ENCODE data around the gene BEX5. TPM values are rescaled to one million over a fixed set of nuclear protein-coding genes. Genes with fewer than 3 reads are reported as not detected.
A peak's percentile ranks its signal among the peaks of the same experiment; 100 is the strongest.
"Not testable (repeated sequence)": the region's sequence is repeated elsewhere in the genome, so short reads cannot be mapped to it uniquely, and the experiment has no call there.

BEX5 gene
- 1 to 10 TPM; 3.3 to 4.7 TPM for total RNA-seq

GRCh38 chrX:102155806-102156179 lies at the start of gene BEX5:
Gene BEX5 (minus strand): TSS chrX:102155977. CDS start chrX:102154265, 1,712 bp downstream.
- TF ChIP-seq, protein P1, sequence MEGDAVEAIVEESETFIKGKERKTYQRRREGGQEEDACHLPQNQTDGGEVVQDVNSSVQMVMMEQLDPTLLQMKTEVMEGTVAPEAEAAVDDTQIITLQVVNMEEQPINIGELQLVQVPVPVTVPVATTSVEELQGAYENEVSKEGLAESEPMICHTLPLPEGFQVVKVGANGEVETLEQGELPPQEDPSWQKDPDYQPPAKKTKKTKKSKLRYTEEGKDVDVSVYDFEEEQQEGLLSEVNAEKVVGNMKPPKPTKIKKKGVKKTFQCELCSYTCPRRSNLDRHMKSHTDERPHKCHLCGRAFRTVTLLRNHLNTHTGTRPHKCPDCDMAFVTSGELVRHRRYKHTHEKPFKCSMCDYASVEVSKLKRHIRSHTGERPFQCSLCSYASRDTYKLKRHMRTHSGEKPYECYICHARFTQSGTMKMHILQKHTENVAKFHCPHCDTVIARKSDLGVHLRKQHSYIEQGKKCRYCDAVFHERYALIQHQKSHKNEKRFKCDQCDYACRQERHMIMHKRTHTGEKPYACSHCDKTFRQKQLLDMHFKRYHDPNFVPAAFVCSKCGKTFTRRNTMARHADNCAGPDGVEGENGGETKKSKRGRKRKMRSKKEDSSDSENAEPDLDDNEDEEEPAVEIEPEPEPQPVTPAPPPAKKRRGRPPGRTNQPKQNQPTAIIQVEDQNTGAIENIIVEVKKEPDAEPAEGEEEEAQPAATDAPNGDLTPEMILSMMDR (IDR thresholded peaks at IDR 0.05) = no peak
- peak within 1 kb of the TSS in 1 of 2 donors; percentile 62 for H3K27ac ChIP-seq
- peak within 1 kb of the TSS; percentile 32 to 43 for H3K4me3 ChIP-seq
- no peaks in the 10 kb centered on the region for H3K27me3 ChIP-seq
- DNase-seq (ENCODE audit: low spot score) = no peak
- no peaks in the 10 kb centered on the region for H3K4me1 ChIP-seq
- H3K36me3 ChIP-seq = no peaks in the 10 kb centered on the region
- no peaks in the 10 kb centered on the region for H3K9me3 ChIP-seq

DNA sequence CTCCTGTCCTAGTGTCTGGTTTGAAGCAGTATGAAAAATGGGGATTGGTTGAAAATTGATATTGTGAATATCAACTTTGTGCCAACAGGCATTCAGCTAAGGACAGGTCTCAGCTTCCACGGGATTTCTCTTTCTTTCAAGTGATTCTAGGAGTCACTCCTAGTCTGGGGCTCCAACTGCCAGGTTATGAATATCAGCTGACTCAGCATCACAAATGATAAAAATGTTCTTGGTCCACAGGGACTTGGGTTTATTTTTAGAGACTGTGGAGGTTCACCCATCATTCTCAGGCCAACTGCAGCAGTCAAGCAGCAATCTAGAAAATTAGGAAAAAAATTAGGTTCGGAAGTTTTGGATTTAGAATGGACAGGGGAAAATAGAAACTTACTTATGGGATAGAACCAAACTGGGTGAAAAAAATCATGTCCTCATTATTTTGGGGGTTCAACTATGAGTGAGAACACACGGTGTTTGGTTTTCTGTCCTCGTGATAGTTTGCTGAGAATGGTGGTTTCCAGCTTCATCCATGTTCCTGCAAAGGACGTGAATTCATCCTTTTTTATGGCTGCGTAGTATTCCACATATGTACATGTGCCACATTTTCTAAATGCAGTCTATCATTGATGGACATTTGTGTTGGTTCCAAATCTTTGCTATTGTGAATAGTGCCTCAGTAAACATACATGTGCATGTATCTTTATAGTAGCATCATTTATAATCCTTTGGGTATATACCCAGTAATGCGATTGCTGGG lies 30.4 kb upstream of the BEX5 start:
- TF ChIP-seq, protein P1 (IDR thresholded peaks at IDR 0.05) = no peak
- H3K9me3 ChIP-seq = peaks cover 0 to 9% of the 10 kb centered on the region in 2 donors
- no peaks in the 10 kb centered on the region for H3K4me1 ChIP-seq
- no peak for DNase-seq (ENCODE audit: low spot score)
- no peak overlapping the region for H3K27ac ChIP-seq
- no peaks in the 10 kb centered on the region for H3K36me3 ChIP-seq
- H3K27me3 ChIP-seq = no peaks in the 10 kb centered on the region
- H3K4me3 ChIP-seq = no peak overlapping the region

DNA sequence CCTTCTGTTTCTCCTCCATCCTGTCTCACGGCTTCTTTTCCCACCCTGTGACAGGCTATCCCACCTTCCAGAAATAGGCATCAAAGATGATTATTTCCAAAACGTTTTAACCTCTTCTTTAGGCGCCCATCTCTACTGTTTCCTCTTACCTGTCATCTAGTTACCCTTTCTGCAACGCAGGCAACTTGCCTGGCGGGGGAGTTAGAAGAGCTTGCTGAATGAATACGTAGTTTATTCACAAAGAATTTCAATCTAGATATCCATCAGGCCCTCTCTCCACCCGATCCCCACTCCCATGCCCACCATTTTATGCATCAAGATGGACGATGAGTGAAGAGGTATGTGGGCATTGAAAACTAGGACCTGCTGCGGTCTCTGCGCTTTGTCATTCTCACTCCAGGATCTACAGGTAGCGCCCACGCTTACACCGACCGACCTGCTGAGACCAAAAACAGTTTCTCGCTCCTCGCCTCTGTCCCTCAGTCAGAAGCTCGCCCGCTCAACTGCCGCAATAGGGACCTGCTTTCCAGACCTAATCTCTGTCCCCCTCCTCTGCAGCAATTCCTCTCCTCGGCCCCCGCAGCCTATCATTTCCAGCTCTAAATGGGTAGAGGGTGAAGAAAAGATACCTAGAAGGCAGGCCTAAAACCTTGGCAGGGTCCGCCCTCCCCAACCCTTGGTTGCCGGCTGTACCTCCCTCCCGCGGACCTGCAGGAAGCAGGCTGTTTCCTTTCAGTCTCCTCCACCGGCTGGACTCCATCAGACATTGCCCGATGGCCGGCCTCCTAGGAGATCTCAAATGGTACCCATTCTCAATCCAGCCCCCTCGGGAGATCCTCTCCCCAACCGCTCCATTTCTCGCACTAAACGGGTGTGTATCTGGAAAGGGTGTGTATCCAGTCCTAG lies 624 bp downstream of the BEX5 start:
- peak overlapping the region; percentile 32 to 43 for H3K4me3 ChIP-seq
- H3K9me3 ChIP-seq = no peaks in the 10 kb centered on the region
- no peak for DNase-seq (ENCODE audit: low spot score)
- peak overlapping the region in 1 of 2 donors; percentile 62 for H3K27ac ChIP-seq
- no peaks in the 10 kb centered on the region for H3K4me1 ChIP-seq
- H3K27me3 ChIP-seq = no peaks in the 10 kb centered on the region
- H3K36me3 ChIP-seq = no peaks in the 10 kb centered on the region
- TF ChIP-seq, protein P1 (IDR thresholded peaks at IDR 0.05) = no peak

GRCh38 chrX:102154218-102154860 lies 1.4 kb downstream of the BEX5 start:
- no peaks in the 10 kb centered on the region for H3K9me3 ChIP-seq
- TF ChIP-seq, protein P1 (IDR thresholded peaks at IDR 0.05) = peak in 1 of 2 donors; percentile 42
- H3K4me1 ChIP-seq = no peaks in the 10 kb centered on the region
- DNase-seq (ENCODE audit: low spot score) = no peak
- H3K4me3 ChIP-seq = peak overlapping the region in 1 of 2 donors; percentile 43
- no peak overlapping the region for H3K27ac ChIP-seq
- H3K27me3 ChIP-seq = no peaks in the 10 kb centered on the region
- H3K36me3 ChIP-seq = no peaks in the 10 kb centered on the region

- H3K4me3 ChIP-seq; H3K9me3 ChIP-seq; H3K27me3 ChIP-seq; H3K36me3 ChIP-seq; H3K4me1 ChIP-seq; DNase-seq (ENCODE audit: low spot score); H3K27ac ChIP-seq: not testable (repeated sequence)
Observed at GRCh38 chrX:102142274-102142673, 13.5 kb downstream of the BEX5 start, which contains the start of gene TCEAL6. Gene TCEAL6 (minus strand): TSS chrX:102142481.

- H3K27me3 ChIP-seq; DNase-seq (ENCODE audit: low spot score); H3K27ac ChIP-seq; H3K4me3 ChIP-seq; H3K9me3 ChIP-seq; H3K36me3 ChIP-seq; H3K4me1 ChIP-seq: not testable (repeated sequence)
Observed at GRCh38 chrX:102141631-102142030, 14.1 kb downstream of the BEX5 start.

DNA sequence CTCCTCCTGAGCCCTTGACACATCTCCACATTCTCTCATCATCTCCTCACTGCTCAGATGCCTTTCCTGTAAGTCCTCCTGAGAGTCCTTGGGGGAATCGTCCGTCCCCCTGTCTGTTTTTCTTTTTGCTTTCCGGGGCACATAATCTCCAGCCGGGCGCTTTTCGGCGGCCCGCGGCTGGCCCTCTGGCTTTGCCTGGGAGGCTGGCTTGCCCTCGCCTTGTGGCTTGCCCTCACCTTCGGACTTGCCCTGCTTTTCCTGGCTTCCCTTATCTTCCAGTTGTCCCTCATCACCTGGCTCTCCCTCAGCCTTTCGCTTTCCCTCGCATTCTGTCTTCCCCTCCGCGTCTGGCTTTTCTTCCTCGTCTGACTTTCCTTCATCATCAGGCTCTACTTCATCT lies 14.9 kb downstream of the BEX5 start:
- not testable (repeated sequence) for H3K4me3 ChIP-seq; H3K27ac ChIP-seq; H3K36me3 ChIP-seq; H3K9me3 ChIP-seq; H3K27me3 ChIP-seq; H3K4me1 ChIP-seq; DNase-seq (ENCODE audit: low spot score)

Data from right atrium auricular region (tissue), 2 donors.